Tibial artery (tissue), 4 donors: ENCODE data around the gene ASGR1.

Experiments
- DNase-seq, 2 donors: peaks; one replicate each; pipeline ENCODE4 v3.0.0-alpha.2; 2019
- H3K27ac ChIP-seq, 2 donors: fragments of 200-600 bp; sonication (generic) in 1 of 2; 1 replicate in 1 of 2; 2 replicates in 1 of 2; pipeline ENCODE4 v1.5.1; 2018 to 2019; ENCODE audit warnings: mild to moderate bottlenecking in 1 of 2
- H3K27me3 ChIP-seq, 2 donors: fragments of 200-600 bp; sonication (generic) in 1 of 2; one replicate each; pipeline versions ENCODE4 v1.5.1 to v1.6.0; 2016 to 2019
- H3K36me3 ChIP-seq, 3 donors: fragments of 200-600 bp; sonication (generic) in 2 of 3; one replicate each; pipeline ENCODE4 v1.5.1; 2016 to 2019; ENCODE audit warnings: mild to moderate bottlenecking in 2 of 3
- H3K4me1 ChIP-seq, 4 donors: fragments of 200-600 bp; sonication (generic) in 2 of 4; 1 replicate in 3 of 4; 2 replicates in 1 of 4; pipeline ENCODE4 v1.5.1; 2016 to 2019
- H3K4me3 ChIP-seq, 2 donors: fragments of 200-600 bp; sonication (generic) in 1 of 2; 1 replicate in 1 of 2; 2 replicates in 1 of 2; pipeline ENCODE4 v1.5.1; 2018 to 2019; ENCODE audit warnings: mild to moderate bottlenecking in 2 of 2
- H3K9me3 ChIP-seq, 3 donors: fragments of 200-600 bp; sonication (generic) in 1 of 3; one replicate each; pipeline ENCODE4 v1.5.1; 2016 to 2019
- intact Hi-C: fragments of 100-400 bp; cut with DNase I; formaldehyde crosslinking; loops from one replicate; pipeline ENCODE4 v1.15.0; 2023; ENCODE audit warnings: low total_unique reads
- TF ChIP-seq, protein P1 (sequence below), 2 experiments: fragments of 200-600 bp in 1 of 2; fragments of 450-650 bp in 1 of 2; IDR thresholded peaks; one replicate each; pipeline ENCODE4 v1.5.1; 2017 to 2019; ENCODE audit warnings: antibody characterized with exemption in 2 of 2, mild to moderate bottlenecking in 1 of 2, moderate library complexity in 1 of 2

ASGR1 gene

GRCh38 chr17:7123844-7124243 lies 55.3 kb downstream of the ASGR1 start:
- H3K4me1 ChIP-seq = peaks cover 0 to 12% (median 4%) of the 10 kb centered on the region in 4 donors
- TF ChIP-seq, protein P1, sequence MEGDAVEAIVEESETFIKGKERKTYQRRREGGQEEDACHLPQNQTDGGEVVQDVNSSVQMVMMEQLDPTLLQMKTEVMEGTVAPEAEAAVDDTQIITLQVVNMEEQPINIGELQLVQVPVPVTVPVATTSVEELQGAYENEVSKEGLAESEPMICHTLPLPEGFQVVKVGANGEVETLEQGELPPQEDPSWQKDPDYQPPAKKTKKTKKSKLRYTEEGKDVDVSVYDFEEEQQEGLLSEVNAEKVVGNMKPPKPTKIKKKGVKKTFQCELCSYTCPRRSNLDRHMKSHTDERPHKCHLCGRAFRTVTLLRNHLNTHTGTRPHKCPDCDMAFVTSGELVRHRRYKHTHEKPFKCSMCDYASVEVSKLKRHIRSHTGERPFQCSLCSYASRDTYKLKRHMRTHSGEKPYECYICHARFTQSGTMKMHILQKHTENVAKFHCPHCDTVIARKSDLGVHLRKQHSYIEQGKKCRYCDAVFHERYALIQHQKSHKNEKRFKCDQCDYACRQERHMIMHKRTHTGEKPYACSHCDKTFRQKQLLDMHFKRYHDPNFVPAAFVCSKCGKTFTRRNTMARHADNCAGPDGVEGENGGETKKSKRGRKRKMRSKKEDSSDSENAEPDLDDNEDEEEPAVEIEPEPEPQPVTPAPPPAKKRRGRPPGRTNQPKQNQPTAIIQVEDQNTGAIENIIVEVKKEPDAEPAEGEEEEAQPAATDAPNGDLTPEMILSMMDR (IDR thresholded peaks at IDR 0.05) = no peak
- no peak overlapping the region for H3K4me3 ChIP-seq
- H3K27ac ChIP-seq = no peak overlapping the region
- H3K36me3 ChIP-seq = no peaks in the 10 kb centered on the region
- no peaks in the 10 kb centered on the region for H3K9me3 ChIP-seq
- no peak for DNase-seq
- intact Hi-C loops = no loop called here
- peaks cover 0 to 29% of the 10 kb centered on the region in 2 donors for H3K27me3 ChIP-seq
